SK-N-SH (cell line): Measurements from ENCODE around the gene MTMR12. TPM values are rescaled to one million over a fixed set of nuclear protein-coding genes. Genes with fewer than 3 reads are reported as not detected.

Experiments used
- CTCF ChIA-PET: fragments of 300-600, 350-600 bp; formaldehyde crosslinking; extraction: SDS; loops from one replicate; lab custom pipeline; 2021; lab: Yijun Ruan, JAX
- POLR2A ChIA-PET: fragments of 350-600 bp; sonication (Branson Sonifier 250); formaldehyde crosslinking; extraction: SDS; loops from one replicate; lab custom pipeline; 2020; ENCODE audit warnings: antibody characterized with exemption, inconsistent platforms; lab: Yijun Ruan, JAX
- DNase-seq: peaks from one replicate; pipeline ENCODE4 v3.0.0; 2012
- H2AFZ ChIP-seq: fragments of 200-600 bp; sonication (generic); 2 replicates; pipeline ENCODE4 v1.8.1; 2016; ENCODE audit warnings: antibody characterized with exemption, mild to moderate bottlenecking, low read depth
- H3F3A ChIP-seq: fragments of 200-600 bp; sonication (generic); replicated peaks from 2 replicates; pipeline ENCODE3; 2016; ENCODE audit warnings: antibody characterized with exemption, mild to moderate bottlenecking; ENCODE audit not compliant: insufficient read depth
- H3K27ac ChIP-seq, 2 experiments: fragments of 200-500 bp in 1 of 2; fragments of 200-600 bp in 1 of 2; sonication (Bioruptor generic) in 1 of 2; sonication (generic), shearing (Covaris generic) in 1 of 2; 2 replicates each; pipeline versions ENCODE4 v1.5.1 to v1.6.1; 2014 to 2016; ENCODE audit warnings: low read depth in 2 of 2, inconsistent platforms in 1 of 2, low read length in 1 of 2, mild to moderate bottlenecking in 1 of 2, mixed read lengths in 1 of 2
- H3K27me3 ChIP-seq: fragments of 200-600 bp; sonication (generic), shearing (Covaris generic); 2 replicates; pipeline ENCODE4 v1.6.1; 2016; ENCODE audit warnings: mixed run types; ENCODE audit not compliant: insufficient read depth
- H3K36me3 ChIP-seq, 2 experiments: fragments of 200-500 bp in 1 of 2; fragments of 200-600 bp in 1 of 2; sonication (Bioruptor generic) in 1 of 2; sonication (generic) in 1 of 2; replicated peaks in 1 of 2; 2 replicates each; pipeline versions ENCODE3 to v1.5.1; 2014 to 2016; ENCODE audit warnings: low read length in 1 of 2, mild to moderate bottlenecking in 1 of 2; ENCODE audit not compliant: insufficient read depth in 2 of 2, control insufficient read depth in 1 of 2
- H3K4me1 ChIP-seq, 2 experiments: fragments of 200-500 bp in 1 of 2; fragments of 200-600 bp in 1 of 2; sonication (Bioruptor generic) in 1 of 2; sonication (generic), shearing (Covaris generic) in 1 of 2; 2 replicates each; pipeline versions ENCODE4 v1.5.1 to v1.6.1; 2014 to 2016; ENCODE audit warnings: low read depth in 1 of 2, low read length in 1 of 2, mixed run types in 1 of 2; ENCODE audit not compliant: insufficient read depth in 2 of 2, control insufficient read depth in 1 of 2
- H3K4me2 ChIP-seq: fragments of 200-600 bp; sonication (generic), shearing (Covaris generic); 2 replicates; pipeline ENCODE4 v1.6.1; 2017; ENCODE audit warnings: mixed run types
- H3K4me3 ChIP-seq, 2 experiments: fragments of 200-500 bp in 1 of 2; fragments of 200-600 bp in 1 of 2; sonication (Bioruptor generic) in 1 of 2; sonication (generic), shearing (Covaris generic) in 1 of 2; 2 replicates each; pipeline versions ENCODE4 v1.5.1 to v1.8.1; 2014 to 2016; ENCODE audit warnings: low read depth in 2 of 2, inconsistent platforms in 1 of 2, low read length in 1 of 2, mild to moderate bottlenecking in 1 of 2, mixed read lengths in 1 of 2, moderate library complexity in 1 of 2
- H3K79me2 ChIP-seq: fragments of 200-600 bp; sonication (generic); 2 replicates; pipeline ENCODE4 v1.8.1; 2017; ENCODE audit warnings: mild to moderate bottlenecking; ENCODE audit not compliant: insufficient read depth
- H3K9ac ChIP-seq: fragments of 200-600 bp; sonication (generic); 2 replicates; pipeline ENCODE4 v1.6.1; 2017; ENCODE audit warnings: mixed run types
- H3K9me2 ChIP-seq: fragments of 200-600 bp; sonication (generic); 2 replicates; pipeline ENCODE4 v1.6.1; 2017; ENCODE audit warnings: mixed run types
- H3K9me3 ChIP-seq: fragments of 200-600 bp; sonication (generic); 2 replicates; pipeline ENCODE4 v1.6.1; 2017; ENCODE audit warnings: mixed run types, mild to moderate bottlenecking, moderate library complexity
- H4K20me1 ChIP-seq: fragments of 200-600 bp; sonication (generic); 2 replicates; pipeline ENCODE4 v1.6.1; 2017; ENCODE audit warnings: mild to moderate bottlenecking, mixed run types; ENCODE audit not compliant: insufficient read depth
- CTCF ChIP-seq: fragments of 200-600 bp; sonication (generic); IDR thresholded peaks from 2 replicates; pipeline ENCODE4 v1.6.1; 2017; ENCODE audit warnings: antibody characterized with exemption, mild to moderate bottlenecking, moderate library complexity
- ELF1 ChIP-seq: IDR thresholded peaks from 2 replicates; pipeline ENCODE4 v1.4.0; 2012
- EP300 ChIP-seq, 2 experiments: IDR thresholded peaks; 2 replicates each; pipeline versions ENCODE4 v1.4.0 to v1.6.1; 2012; ENCODE audit warnings: borderline replicate concordance in 1 of 2, low read depth in 1 of 2, low read length in 1 of 2
- EZH2phosphoT487 ChIP-seq: fragments of 200-600 bp; sonication (generic); IDR thresholded peaks from 2 replicates; pipeline ENCODE4 v1.6.1; 2017; ENCODE audit warnings: low read depth, mixed run types, mild to moderate bottlenecking, antibody characterized with exemption, moderate library complexity, borderline replicate concordance
- IRF3 ChIP-seq: fragments of 150-350 bp; IDR thresholded peaks from 2 replicates; pipeline ENCODE4 v1.6.1; 2016; ENCODE audit warnings: mild to moderate bottlenecking, low read depth, low read length
- JUND ChIP-seq: IDR thresholded peaks from 2 replicates; pipeline ENCODE4 v1.4.0; 2012
- NFIC ChIP-seq: IDR thresholded peaks from 2 replicates; pipeline ENCODE4 v1.4.0; 2012; ENCODE audit warnings: borderline replicate concordance
- NRF1 ChIP-seq: IDR thresholded peaks from 2 replicates; pipeline ENCODE4 v1.6.1; 2012; ENCODE audit warnings: low read depth, mild to moderate bottlenecking, low read length
- PBX3 ChIP-seq: IDR thresholded peaks from 2 replicates; pipeline ENCODE4; 2012
- TCF12 ChIP-seq: IDR thresholded peaks from 2 replicates; pipeline ENCODE4 v1.4.0; 2012
- USF2 ChIP-seq: fragments of 150-350 bp; IDR thresholded peaks from 2 replicates; pipeline ENCODE4 v1.6.1; 2017; ENCODE audit warnings: antibody characterized with exemption, low read length, low read depth, borderline replicate concordance
- YY1 ChIP-seq: IDR thresholded peaks from 2 replicates; pipeline ENCODE4 v1.4.0; 2012; ENCODE audit warnings: low read depth, mild to moderate bottlenecking
- WGBS: methylation state at CpG from one replicate; pipeline ENCODE4 v1.1.6; 2017; ENCODE audit warnings: low lambda C conversion rate; 5-methylcytosine and 5-hydroxymethylcytosine counted together
- polyA plus RNA-seq, 3 experiments: library from polyadenylated mRNA; depleted of rRNA; stranded (reverse); fragments of >200 nt; gene quantifications; 2 replicates each; pipeline ENCODE4 v1.2.3, GENCODE V29; 2012

The MTMR12 gene
- polyA plus RNA-seq, 1 of the 3 experiments (the other 2 are of a cell fraction), result 10.9 TPM

DNA sequence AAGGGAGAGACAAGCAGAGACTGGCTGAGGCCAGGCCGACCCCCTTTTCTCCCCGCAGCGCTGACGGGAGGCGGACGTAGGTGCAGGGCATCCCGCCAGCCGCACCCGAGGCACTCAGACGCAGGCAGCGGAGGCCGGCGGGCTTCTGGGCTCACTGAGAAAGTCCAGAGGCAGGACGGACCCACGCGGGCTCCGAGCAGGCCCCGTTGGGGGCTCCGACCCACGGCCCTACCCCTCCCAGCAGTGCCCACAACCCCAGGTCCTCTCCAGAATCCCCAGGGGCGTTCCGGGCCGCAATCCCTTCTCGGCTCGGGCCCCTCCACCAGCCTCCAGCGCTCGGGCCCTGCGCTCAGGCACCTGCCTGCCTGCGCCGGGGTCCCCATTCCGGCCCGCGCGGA is 543 bp downstream of the MTMR12 start:
- no peaks in the 10 kb centered on the region for H3K36me3 ChIP-seq
- H2AFZ ChIP-seq, result peak overlapping the region; percentile 83; the same call in 1 of the 2 replicates
- no peaks in the 10 kb centered on the region for H3K27me3 ChIP-seq
- H3K4me3 ChIP-seq, result peak overlapping the region; percentile 72 to 79
- 4% methylated on average over 11 of the region's 34 CpGs for WGBS
- no peaks in the 10 kb centered on the region for H3K9me2 ChIP-seq
- peak; percentile 71 for DNase-seq
- peaks cover 9% of the 10 kb centered on the region for H3F3A ChIP-seq
- no peaks in the 10 kb centered on the region; the same call in 1 of the 2 replicates for H4K20me1 ChIP-seq
- no peaks in the 10 kb centered on the region for H3K9me3 ChIP-seq
- peaks cover 49% of the 10 kb centered on the region for H3K79me2 ChIP-seq
- peak overlapping the region; percentile 70 to 82 for H3K27ac ChIP-seq
- H3K4me1 ChIP-seq, result peaks cover 9% of the 10 kb centered on the region in 2 experiments; a peak in 3 of 4 replicates
- TF ChIP-seq IRF3 (no peak), USF2 (no peak), EZH2phosphoT487 (no peak), ELF1 (no peak), NFIC (no peak), NRF1 (no peak), CTCF (no peak), EP300 (IDR thresholded peaks at IDR 0.05; ENCODE audit: borderline replicate concordance in 1 of 2, low read depth in 1 of 2, low read length in 1 of 2) (no peak), JUND (no peak), TCF12 (no peak), YY1 (no peak), PBX3 (no peak)
- H3K9ac ChIP-seq, result peak overlapping the region; percentile 76
- CTCF ChIA-PET, result no interaction called here
- H3K4me2 ChIP-seq, result peak overlapping the region; percentile 88
- POLR2A ChIA-PET, result no interaction called here
